ENCODE data around the gene C11orf52. TPM values are rescaled to one million over a fixed set of nuclear protein-coding genes. Genes with fewer than 3 reads are reported as not detected.

C11orf52 gene
- total and polyA plus RNA-seq, 2 donors (not counting 1 experiment from before 2014, with no cell fraction given): not detected

- intact Hi-C loops (cut with micrococcal nuclease): no loop called here
- H3K27me3 Mint-ChIP-seq: peaks cover 41% of the 10 kb centered on the region
- DNase-seq (no peak), ATAC-seq (ENCODE audit: low read depth) (no peak)
- H3K4me1 ChIP-seq (ENCODE audit: control insufficient read depth in 2 of 2, insufficient read depth in 2 of 2, low read length in 2 of 2): no peaks in the 10 kb centered on the region
- peaks cover 0 to 4% (median 0%) of the 10 kb centered on the region in 3 donors for H3K9me3 ChIP-seq (ENCODE audit: control extremely low read depth in 1 of 3, control insufficient read depth in 2 of 3, insufficient read depth in 1 of 3, low read length in 2 of 3)
- no peaks in the 10 kb centered on the region for H3K36me3 ChIP-seq (replicated peaks in 1 of 2; ENCODE audit: control extremely low read depth in 1 of 2, control insufficient read depth in 1 of 2, extremely low read depth in 1 of 2, insufficient read depth in 2 of 2, low read length in 1 of 2)
- no peak overlapping the region for H3K4me2 ChIP-seq (replicated peaks; ENCODE audit: low read depth, low read length, poor library complexity, severe bottlenecking)
- H3K27ac ChIP-seq (ENCODE audit: low read length in 2 of 2): no peak overlapping the region
- H3K4me3 ChIP-seq (ENCODE audit: control extremely low read depth in 1 of 5, extremely low read depth in 1 of 5, insufficient read depth in 1 of 5, low read depth in 2 of 5, low read length in 4 of 5): no peak overlapping the region
- H2AFZ ChIP-seq (ENCODE audit: insufficient read depth, low read depth, low read length, poor library complexity, severe bottlenecking): no peak overlapping the region
- no peaks in the 10 kb centered on the region for H3K9me3 Mint-ChIP-seq (ENCODE audit: insufficient read depth)
- TF ChIP-seq CTCF (IDR thresholded peaks at IDR 0.05): no peak
- TF ChIP-seq EZH2 (IDR thresholded peaks at IDR 0.05; ENCODE audit: borderline replicate concordance, insufficient read depth, low read depth, low read length, poor library complexity, severe bottlenecking): no peak
- no peaks in the 10 kb centered on the region for H3K4me1 Mint-ChIP-seq
- POLR2A ChIA-PET: no interaction called here
- H3K9ac ChIP-seq (ENCODE audit: low read length): no peak overlapping the region
- H4K20me1 ChIP-seq (ENCODE audit: control insufficient read depth, insufficient read depth, low read length, poor library complexity, severe bottlenecking): no peaks in the 10 kb centered on the region
- CTCF ChIA-PET: interaction anchor here (1.3 kb wide), 1 partner anchor 23 kb away, joined by 3 read pairs; no protein-coding TSS in a partner anchor
- peaks cover 0 to 29% (median 11%) of the 10 kb centered on the region in 4 experiments for H3K27me3 ChIP-seq (replicated peaks in 1 of 4; ENCODE audit: control extremely low read depth in 1 of 4, control insufficient read depth in 3 of 4, insufficient read depth in 4 of 4, low read length in 3 of 4)
- H3K79me2 ChIP-seq (ENCODE audit: control insufficient read depth, insufficient read depth, low read length): no peaks in the 10 kb centered on the region
- no peak overlapping the region for H3K27ac Mint-ChIP-seq
- no peak overlapping the region for H3K4me3 Mint-ChIP-seq
- 92% methylated on average over 3 of the region's 5 CpGs for WGBS (ENCODE audit: insufficient coverage)
These were observed 9.9 kb upstream of the C11orf52 start for GRCh38 chr11:111908639-111909305.

GRCh38 chr11:111909378-111909777 is 9.3 kb upstream of the C11orf52 start:
- no peak overlapping the region for H3K27ac Mint-ChIP-seq
- peaks cover 44% of the 10 kb centered on the region for H3K27me3 Mint-ChIP-seq
- no peak for DNase-seq
- H3K9me3 ChIP-seq (ENCODE audit: control extremely low read depth in 1 of 3, control insufficient read depth in 2 of 3, insufficient read depth in 1 of 3, low read length in 2 of 3): peaks cover 0 to 4% (median 0%) of the 10 kb centered on the region in 3 donors
- POLR2A ChIA-PET: no interaction called here
- no peak overlapping the region for H3K4me2 ChIP-seq (replicated peaks; ENCODE audit: low read depth, low read length, poor library complexity, severe bottlenecking)
- no peak overlapping the region for H3K9ac ChIP-seq (ENCODE audit: low read length)
- H3K9me3 Mint-ChIP-seq (ENCODE audit: insufficient read depth): no peaks in the 10 kb centered on the region
- H3K36me3 ChIP-seq (replicated peaks in 1 of 2; ENCODE audit: control extremely low read depth in 1 of 2, control insufficient read depth in 1 of 2, extremely low read depth in 1 of 2, insufficient read depth in 2 of 2, low read length in 1 of 2): no peaks in the 10 kb centered on the region
- ATAC-seq (ENCODE audit: low read depth): no peak
- H3K27me3 ChIP-seq (replicated peaks in 1 of 4; ENCODE audit: control extremely low read depth in 1 of 4, control insufficient read depth in 3 of 4, insufficient read depth in 4 of 4, low read length in 3 of 4): peaks cover 0 to 35% (median 14%) of the 10 kb centered on the region in 4 experiments
- CTCF ChIA-PET: no interaction called here
- intact Hi-C loops (cut with micrococcal nuclease): no loop called here
- H2AFZ ChIP-seq (ENCODE audit: insufficient read depth, low read depth, low read length, poor library complexity, severe bottlenecking): no peak overlapping the region
- no peaks in the 10 kb centered on the region for H4K20me1 ChIP-seq (ENCODE audit: control insufficient read depth, insufficient read depth, low read length, poor library complexity, severe bottlenecking)
- H3K27ac ChIP-seq (ENCODE audit: low read length in 2 of 2): no peak overlapping the region
- no peaks in the 10 kb centered on the region for H3K79me2 ChIP-seq (ENCODE audit: control insufficient read depth, insufficient read depth, low read length)
- TF ChIP-seq EZH2 (IDR thresholded peaks at IDR 0.05; ENCODE audit: borderline replicate concordance, insufficient read depth, low read depth, low read length, poor library complexity, severe bottlenecking): no peak
- no peak for TF ChIP-seq CTCF (IDR thresholded peaks at IDR 0.05)
- no peaks in the 10 kb centered on the region for H3K4me1 Mint-ChIP-seq
- WGBS (ENCODE audit: insufficient coverage): 83% methylated on average over 2 of the region's 5 CpGs
- H3K4me1 ChIP-seq (ENCODE audit: control insufficient read depth in 2 of 2, insufficient read depth in 2 of 2, low read length in 2 of 2): no peaks in the 10 kb centered on the region
- no peak overlapping the region for H3K4me3 ChIP-seq (ENCODE audit: control extremely low read depth in 1 of 5, extremely low read depth in 1 of 5, insufficient read depth in 1 of 5, low read depth in 2 of 5, low read length in 4 of 5)
- H3K4me3 Mint-ChIP-seq: no peak overlapping the region

Data from B cell (primary cell).